KG1 (cell line): Measurements from ENCODE around the gene TFRC.
"Not testable (repeated sequence)": the region's sequence is repeated elsewhere in the genome, so short reads cannot be mapped to it uniquely, and the experiment has no call there.

Experiments used
- DNase-seq: peaks from one replicate; lab custom pipeline; 2025; lab: John Stamatoyannopoulos, UW

The TFRC gene

DNA sequence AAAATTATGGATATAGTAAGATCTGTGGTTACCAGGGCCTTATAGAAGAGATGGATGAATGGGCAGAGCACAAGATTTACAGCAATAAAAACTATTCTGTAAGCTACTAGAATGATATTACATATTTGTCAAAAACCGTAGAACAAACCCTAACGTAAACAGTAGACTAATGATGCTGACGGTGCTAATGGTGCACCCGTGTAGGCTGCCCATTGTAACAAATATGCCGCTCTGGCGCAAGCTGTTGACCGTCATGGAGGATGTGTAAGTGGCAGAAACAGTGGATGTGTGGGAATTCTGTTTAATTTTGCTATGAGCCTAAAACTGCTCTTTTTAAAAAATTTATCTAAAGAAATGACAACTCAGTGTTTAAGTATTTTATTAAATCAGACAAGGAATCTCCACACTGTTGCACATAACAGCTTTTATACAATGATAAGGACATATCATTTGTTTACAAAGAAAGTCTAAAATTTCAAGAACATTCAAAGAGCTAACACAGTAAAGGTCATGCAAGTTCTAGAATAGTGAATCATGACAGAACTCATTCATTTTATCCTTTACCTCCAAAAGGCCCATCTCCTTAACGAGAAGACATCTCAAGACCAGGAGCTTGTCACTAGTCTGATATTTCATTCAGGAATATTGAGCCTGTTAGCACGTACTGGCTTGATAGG, 32.8 kb downstream of the TFRC start:
- no peak for DNase-seq

DNA sequence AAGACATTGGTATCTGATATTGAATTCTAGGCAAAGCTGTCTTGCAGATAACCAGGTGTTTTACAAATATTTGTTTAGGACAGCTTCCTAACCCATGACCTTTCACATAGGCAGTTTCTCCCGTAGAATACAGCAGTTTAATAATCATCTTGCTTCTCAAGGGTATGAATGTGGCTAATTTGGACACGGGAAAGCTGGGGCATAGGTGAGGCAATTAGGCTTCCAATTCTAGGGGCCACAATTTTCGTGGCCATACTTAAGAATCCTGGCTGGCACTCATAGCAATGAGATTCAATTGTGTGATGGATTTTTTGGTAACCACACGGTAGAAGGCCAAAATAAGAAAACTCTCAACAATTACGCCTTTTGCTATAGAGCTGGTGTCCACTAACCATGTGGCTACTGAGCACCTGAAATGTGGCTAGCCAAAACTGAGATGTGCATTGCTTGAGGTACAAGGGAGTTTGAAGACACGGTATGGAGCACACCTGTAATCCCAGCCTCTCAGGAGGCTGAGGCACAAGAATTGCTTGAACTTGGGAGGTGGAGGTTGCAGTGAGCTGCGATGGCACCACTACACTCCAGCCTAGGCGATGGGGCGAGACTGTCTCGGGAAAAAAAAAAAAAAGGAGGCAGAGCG, 34.4 kb downstream of the TFRC start:
- DNase-seq, result no peak

DNA sequence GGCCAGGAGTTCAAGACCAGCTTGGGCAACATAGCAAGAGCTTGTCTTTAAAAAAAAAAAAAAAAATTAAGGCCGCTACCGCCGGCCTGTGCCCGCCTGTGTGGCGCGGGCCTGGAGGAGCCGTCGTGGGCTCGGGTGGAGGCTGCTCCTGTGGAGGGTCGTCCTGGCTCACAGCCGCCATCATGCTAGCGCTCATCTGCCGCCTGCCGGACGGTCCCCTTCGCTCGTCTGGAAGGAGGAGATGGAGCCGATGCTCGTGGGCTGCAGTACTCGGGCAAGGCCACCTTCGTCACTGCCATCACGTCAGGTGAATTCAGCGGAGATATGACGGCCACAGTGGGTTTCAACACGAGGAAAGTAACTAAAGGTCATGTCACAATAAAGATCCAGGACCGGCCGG, 37.4 kb downstream of the TFRC start:
- DNase-seq, result no peak

DNA sequence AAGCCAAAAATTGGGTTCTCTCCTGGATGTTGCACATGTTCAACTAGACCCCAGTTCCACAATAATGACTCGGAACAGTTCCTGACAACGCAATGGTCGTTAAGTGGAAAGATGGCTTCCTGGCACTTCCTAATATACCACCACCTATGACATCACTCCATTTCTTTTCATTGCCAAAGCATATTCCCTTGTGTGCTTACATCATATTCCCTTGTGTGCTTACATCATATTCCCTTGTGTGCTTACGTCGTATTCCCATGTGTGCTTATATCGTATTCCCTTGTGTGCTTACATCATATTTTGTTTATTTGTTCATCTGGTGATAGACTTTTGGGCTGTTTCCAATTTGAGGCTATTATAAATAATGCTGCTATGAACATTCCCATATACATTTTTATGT, 39.2 kb downstream of the TFRC start:
- no peak for DNase-seq

DNA sequence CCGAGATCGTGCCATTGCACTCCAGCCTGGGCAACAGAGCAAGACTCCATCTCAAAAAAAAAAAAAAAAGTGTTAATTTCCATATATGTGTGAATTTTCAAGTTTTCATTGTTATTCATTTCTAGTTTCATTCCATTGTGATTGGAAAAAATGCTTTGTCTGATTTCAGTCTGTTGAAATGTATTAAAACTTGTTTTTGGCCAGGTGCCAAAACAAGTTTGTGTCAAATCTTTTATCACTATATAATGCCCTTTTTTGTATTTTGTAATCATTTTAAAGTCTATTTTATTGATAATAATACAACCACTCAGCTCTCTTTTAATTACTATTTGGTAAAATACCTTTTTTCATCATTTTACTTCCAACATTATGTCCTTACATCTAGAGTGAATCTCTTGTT, 42.5 kb downstream of the TFRC start:
- DNase-seq, result no peak

DNA sequence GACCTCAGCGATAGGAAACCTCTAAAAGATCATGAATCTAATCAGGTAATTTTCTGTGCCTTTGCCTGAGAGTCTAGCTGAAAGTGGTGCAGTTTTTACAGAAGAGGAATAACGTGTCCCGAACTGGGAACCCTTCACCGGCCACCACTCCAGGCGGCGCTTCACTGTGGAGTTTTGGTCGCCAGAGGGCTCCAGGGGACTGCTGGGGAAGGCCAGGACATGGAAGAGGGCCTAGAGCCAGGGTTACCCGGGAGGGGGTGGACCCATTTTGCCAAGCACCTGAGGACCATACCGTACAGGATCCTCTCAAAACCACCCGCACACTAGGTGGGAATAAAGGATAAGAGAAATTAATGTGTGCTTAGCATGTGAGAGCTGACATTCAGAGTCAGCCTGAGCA, 55.8 kb downstream of the TFRC start:
- not testable (repeated sequence) for DNase-seq

DNA sequence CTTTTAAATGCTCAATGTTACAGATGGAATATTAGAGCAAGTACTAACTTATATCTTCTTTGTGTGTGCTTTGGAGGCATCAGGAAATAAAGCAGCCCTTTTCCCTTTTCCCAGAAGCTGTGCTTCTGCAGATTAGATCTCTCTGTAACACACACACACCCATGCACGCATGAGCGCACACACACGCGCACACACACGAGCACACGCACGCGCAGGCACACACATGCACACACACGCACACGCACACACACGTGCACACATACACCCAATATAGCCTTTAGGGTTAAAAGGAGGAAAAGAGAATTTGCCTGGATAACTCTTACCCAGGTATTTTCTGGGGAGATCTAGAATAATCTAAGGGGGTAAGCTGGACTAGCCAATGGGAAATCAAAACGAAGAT, 56.9 kb downstream of the TFRC start:
- DNase-seq, result no peak

DNA sequence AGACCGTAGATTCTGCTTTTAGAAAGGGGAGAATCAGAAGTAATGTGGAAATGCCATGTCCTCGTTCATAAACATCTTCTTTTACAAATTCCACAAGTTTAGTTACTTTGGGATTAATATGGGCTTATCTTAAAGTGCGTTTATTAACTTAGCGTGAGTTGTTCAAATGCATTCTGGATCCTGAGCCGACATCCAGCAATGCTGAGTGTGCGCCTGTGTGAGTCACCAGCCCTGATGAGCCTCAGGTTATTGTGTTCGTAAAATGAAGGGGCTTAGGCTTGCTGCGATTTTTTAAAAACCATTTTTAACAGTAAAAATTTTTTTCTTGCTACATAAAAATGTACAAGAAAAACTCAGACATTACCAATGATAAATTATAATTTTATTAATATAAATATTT, 57.9 kb downstream of the TFRC start:
- DNase-seq, result no peak

DNA sequence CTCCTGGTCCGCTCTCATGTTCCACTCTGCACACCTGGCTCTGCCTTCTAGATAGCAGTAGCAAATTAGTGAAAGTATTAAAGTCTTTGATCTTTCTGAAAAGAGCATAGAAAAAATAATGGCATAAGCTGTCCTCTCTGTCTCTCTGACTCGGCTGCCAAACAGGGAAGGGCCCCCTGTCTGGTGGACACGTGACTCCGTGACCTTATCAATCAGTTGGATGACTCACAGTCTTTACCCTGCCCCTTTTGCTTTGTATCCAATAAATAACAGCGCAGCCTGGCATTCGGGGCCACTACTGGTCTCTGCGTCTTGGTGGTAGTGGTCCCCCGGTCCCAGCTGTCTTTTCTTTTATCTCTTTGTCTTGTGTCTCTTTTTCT, 59.4 kb downstream of the TFRC start:
- DNase-seq, result not testable (repeated sequence)

DNA sequence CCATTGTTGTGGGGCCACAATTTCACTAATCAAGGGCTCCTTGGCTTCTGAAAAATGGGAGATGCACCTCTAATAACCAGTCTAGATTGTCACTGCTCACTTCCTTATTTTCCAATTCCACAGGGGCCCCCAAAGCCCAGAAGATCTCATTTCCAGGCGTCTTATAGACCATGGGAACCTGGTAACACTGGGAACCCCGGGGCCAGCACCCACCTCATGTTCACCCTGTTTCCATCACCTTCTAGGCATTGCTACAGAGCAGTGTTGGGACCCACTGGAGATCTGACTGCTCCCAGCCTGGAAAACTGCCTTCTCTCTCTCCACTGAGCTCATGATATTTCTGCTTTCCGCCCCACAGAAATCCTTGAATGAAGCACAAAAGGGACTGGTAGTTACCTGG, 61.5 kb downstream of the TFRC start:
- DNase-seq, result no peak

DNA sequence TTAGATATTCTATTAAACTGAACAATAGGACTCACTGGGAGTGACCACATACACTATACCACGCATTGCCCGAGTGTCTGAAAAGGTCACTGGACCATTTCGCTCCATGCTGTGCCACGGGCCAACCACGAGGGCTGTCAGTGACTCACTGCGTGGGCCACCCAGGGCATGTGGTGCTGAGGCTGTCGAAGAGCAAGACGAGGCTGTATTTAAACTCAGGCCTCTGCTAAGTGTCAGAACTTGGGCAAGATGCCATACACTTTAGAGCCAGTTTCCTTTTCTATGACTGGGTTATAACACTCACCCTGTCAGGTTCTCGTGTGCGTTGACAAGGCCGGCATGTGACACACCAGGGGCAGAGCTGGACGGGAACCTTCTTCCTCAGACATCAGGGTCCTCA, 62.3 kb downstream of the TFRC start:
- not testable (repeated sequence) for DNase-seq

DNA sequence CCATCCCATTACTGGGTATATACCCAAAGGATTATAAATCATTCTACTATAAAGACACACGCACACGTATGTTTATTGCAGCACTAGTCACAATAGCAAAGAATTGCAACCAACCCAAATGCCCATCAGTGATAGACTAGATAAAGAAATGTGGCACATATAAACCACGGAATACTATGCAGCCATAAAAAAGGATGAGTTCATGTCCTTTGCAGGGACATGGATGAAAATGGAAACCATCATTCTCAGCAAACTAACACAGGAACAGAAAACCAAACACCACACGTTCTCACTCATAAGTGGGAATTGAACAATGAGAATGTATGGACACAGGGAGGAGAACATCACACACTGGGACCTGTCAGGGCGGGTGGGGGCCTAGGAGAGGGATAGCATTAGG, 63.7 kb downstream of the TFRC start:
- DNase-seq, result not testable (repeated sequence)

DNA sequence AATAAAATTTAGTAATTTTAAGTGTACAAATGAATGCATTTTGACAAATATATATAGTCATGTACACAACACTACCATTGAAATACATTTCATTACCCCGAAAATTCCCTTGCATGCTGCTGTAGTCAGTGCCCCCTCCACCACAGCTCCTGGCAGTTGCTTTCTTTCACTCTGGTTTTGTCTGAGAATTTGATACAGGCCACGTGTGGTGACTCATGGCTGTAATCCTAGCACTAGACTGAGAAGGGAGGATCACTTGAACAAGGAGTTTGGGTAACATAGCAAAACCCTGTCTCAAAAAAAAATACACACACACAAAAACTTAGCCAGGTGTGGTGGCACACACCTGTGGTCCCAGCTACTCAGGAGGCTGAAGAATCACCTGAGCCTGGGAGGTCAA, 65.4 kb downstream of the TFRC start:
- DNase-seq, result no peak

DNA sequence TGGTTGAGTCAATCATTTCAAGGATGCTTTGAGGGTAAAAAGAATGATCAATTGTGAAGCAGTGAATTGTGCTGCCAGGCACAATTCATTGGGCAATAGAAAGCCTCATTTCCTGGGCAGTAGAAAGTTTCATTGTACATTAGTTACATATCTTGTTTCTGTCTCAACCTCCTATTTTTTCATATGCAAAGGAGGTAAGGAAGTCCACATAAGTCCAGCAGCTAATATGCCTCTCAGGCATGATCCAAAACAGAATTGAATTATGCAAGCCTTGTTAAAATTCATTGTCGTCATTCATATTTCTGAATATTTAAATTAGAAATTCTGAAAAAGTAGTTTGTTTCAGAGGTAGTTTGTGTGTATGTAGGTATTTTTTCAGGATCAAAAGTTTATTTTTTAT, 65.8 kb downstream of the TFRC start:
- DNase-seq, result no peak

DNA sequence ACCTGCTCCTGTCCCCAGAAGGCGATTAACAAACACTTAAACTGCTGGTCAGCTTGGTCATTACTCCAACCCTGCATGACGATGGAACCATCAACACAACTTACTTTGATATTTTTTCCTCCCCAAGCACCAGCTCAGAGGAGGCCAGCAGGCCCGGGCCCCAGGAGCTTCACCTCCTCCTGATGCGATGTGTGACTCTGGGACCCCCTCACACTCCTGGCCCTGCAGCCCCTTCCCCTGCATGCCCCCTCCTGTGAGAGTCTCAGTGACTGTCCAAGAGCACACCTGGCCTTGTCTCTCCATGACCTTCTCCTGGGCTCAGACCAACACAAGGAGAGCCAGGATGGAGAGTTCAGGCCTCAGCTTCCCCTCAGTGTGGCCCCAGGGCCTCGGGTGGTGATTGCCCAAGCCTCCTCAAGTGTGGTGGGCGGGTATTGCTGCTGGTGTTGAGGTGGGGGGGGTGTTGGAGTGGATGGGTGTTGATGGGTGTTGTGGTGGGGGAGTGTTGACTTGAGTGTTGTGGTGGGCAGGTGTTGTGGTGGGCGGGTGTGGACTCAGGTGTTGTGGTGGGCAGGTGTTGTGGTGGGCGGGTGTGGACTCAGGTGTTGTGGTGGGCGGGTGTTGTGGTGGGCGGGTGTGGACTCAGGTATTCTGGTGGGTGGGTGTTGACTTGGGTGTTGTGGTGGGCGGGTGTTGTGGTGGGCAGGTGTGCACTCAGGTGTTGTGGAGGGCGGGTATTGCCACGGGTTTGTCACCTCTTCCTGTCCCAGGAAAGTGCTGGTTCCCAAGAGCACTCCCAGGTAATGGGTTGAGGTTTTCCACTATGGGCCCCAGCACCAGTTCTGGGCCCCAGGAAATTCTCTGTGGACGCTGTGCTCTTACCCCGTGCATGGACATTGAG, 68.1 kb downstream of the TFRC start:
- no peak for DNase-seq

DNA sequence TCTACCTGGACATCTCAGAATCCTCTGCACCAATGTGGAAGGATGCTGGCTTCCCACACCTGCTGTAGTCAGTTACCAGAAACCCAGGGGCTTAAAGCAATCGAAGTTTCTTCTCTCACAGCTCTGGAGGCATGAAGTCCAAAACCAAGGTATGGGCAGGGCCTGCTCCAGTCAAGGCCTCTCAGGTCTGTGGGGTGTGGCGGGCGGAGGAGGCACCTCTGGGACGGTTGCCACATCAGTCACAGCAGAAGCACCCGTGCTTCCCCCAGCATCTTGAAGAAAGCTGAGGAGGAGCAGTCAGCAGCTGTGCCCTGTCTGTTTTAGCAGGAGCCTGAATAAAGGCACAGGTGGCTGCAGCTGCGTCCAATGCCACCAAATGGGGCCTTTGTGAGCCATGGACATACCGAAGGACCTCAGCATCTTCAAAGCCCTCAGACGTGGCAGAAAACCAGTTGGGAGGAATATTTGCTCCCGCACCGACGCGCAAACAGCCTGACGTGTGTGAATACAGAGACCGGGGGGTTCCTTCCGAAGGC, 68.9 kb downstream of the TFRC start:
- no peak for DNase-seq

DNA sequence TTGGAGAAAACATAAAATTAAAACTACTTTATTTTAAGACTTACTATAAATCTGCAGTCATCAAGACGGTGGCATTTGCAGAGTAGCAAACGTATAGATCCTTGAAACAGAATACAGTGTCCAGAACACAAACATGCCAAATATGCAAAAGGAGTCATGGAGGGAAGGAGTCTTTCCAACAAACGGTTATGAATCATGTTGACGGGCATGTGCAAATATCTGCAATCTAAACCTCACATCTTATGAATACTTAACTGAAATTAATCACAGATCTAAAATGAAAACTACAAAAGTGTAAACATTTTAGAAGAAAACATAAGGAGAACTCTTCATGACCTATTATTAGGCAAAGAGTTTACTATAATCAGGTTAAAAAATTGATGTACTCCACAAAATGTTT, 69.4 kb downstream of the TFRC start:
- no peak for DNase-seq

DNA sequence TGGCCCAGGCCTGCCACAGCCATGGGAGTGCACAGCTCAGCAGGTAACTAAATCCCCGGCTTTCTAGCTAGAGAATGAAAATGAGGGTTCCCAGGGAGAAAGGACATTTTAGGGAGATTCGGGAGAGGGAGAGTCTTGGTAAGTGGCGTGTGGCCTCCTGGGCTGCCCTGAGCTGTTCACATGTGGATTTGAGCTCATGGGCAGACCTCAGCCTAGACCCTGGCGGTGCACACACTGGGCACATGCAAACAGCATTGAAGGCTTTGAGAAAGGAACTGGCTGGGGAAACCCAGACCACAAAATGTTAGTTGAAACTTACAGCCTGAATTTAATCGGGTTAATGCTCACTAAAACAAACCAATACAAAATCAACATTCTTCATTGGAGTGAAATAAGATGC, 72.4 kb downstream of the TFRC start:
- no peak for DNase-seq

DNA sequence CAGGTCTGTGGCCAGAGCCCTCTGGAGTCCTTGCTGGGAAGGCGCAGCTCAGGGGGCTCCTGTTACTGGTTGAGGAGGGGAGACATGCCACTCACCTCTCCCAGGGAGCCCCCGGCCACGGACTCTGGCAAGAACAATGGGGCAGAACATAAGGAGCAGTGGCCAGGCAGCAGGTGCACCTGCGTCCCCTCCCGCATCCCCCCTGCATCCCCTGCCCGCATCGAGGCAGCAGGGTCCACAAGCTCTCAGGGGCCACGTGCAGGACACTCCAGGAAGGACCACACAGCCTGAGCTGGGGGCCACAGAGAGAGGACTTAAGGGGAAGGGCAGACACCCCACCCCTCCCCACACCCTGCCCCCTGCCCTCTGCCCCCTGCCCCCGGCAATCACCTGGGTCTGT, 73.0 kb downstream of the TFRC start:
- no peak for DNase-seq

DNA sequence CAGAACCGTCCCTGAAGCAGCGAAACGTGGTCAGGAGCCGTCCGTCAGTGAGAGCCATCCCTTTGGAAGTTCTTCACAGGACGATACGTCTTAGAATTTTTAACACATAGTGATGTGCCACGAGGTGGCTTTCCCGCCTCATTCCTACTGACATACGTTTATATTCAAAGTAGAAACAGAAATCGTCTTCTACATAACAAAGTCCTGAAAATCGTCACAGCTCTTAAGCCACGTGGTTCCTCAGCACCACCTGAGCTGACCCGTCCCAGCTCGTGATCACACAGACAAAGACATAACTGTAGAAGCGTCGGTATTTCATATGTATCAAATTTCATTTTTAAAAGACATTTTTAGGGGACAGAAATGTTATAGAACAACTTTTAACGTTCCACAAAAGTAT, 73.5 kb downstream of the TFRC start:
- DNase-seq, result no peak

DNA sequence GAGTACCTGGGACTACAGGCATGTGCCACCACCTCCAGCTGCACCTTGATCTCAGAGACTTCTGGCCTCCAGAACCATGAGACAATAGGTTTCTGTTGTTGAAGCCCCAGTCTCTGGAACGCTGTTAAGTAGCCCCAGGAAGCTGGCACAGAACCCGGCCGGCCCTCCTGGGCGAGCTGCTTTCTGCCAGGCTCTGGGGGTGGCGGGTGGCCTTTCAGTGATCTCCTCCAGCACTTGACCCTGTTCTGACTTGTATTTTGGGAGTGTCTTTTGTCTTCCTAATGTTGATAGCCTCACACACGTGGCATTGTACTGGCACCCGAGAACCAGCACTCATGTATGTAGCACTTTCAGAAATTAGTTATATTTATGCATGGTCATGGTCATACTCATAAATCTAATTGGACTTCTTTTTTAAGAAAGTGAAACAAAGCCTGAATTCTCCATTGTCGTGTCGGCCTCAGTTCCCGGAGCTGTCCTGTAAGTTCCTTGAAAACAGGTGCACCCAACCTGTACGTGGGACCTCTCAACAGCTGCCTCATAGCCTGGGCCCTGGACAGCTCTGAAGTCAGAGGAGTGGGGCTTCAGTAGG, 74.0 kb downstream of the TFRC start:
- no peak for DNase-seq

DNA sequence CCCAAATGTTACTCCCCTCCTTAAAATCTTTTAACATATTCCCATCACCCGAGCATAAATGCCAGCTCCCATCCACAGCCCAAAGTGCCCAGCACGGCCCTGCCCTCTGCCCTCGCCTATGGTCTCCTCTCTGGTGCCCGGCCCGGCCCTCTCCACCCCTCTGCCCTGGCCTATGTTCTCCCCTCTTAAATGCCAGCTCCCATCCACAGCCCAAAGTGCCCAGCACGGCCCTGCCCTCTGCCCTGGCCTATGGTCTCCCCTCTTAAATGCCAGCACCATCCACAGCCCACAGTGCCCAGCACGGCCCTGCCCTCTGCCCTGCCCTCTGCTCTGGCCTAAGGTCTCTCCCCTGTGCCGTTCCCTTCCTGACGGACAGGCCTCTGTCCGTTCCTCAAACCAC, 76.6 kb downstream of the TFRC start:
- not testable (repeated sequence) for DNase-seq
